Measurements from ENCODE around the gene SH3RF2.

DNA sequence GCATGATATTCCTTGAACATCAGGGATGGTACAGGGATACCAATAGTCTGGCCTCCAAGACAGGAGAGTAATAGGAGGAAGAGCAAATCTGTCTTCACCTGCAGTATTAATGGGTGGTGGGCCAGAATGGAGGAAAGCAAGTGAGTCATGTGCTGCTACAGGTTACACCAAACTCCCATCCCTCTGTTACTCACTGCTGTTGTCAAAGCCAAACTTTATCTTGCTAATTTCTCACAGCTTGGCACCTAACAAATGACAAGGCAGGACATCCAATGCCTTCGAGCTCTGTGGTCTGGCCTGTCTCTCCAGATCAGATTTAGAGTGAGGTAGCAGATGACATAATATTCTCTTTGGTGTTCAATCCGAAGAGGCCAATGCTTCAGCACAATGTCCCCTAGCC is 142.2 kb downstream of the SH3RF2 start:
- TF ChIP-seq GATA2 (IDR thresholded peaks at IDR 0.05; ENCODE audit: low read depth, low read length) (no peak), GATA3 (IDR thresholded peaks at IDR 0.05; ENCODE audit: low read depth, low read length) (no peak)
